K562 (cell line): ENCODE results near the gene HOXA13. TPM values are rescaled to one million over a fixed set of nuclear protein-coding genes. Genes with fewer than 3 reads are reported as not detected.

Source experiments
- ATAC-seq: fragments of 200-7000 bp; cut with Tn5 transposase; 3 replicates; pipeline ENCODE4 v1.9.1; 2020; ENCODE audit warnings: moderate library complexity
- BruUV-seq: library from RNA; stranded (reverse); fragments of 400-500 nt; replicated peaks from 2 replicates; lab custom pipeline; 2021; lab: Mats Ljungman, UMichigan
- CTCF ChIA-PET: fragments of 300-600 bp; formaldehyde crosslinking; extraction: SDS; loops from one replicate; lab custom pipeline; 2021; ENCODE audit warnings: low intra/inter-chr PET ratio; lab: Yijun Ruan, JAX
- POLR2A ChIA-PET: fragments of 300-600, 350-650 bp; sonication (Branson Sonifier 250); formaldehyde crosslinking; extraction: SDS; loops from one replicate; lab custom pipeline; 2021; ENCODE audit warnings: antibody characterized with exemption, inconsistent platforms; lab: Yijun Ruan, JAX
- DNase-seq, 4 experiments: peaks; one replicate each; pipeline versions ENCODE4 v3.0.0 to v3.0.0-alpha.2; 2011 to 2018; ENCODE audit warnings: low spot score in 3 of 4, mixed read lengths in 3 of 4; ENCODE audit errors: extremely low read depth in 1 of 4
- FAIRE-seq: peaks from 2 replicates; lab custom pipeline; 2011; peaks lifted over from hg19 to GRCh38; lab: Jason Lieb, UNC
- H2AFZ ChIP-seq: 2 replicates; pipeline ENCODE4 v1.6.0; 2011; ENCODE audit warnings: low read depth, low read length, control low read depth, inconsistent platforms
- H3K27ac ChIP-seq: fragments of 200-600 bp; 3 replicates; pipeline ENCODE4 v1.8.0; 2011; ENCODE audit warnings: low read depth, mild to moderate bottlenecking, control low read depth, inconsistent platforms, low read length, moderate library complexity, mixed read lengths; ENCODE audit errors: extremely low read depth
- H3K27me3 ChIP-seq, 2 experiments: fragments of 300-600 bp in 1 of 2; 2 replicates in 1 of 2; 3 replicates in 1 of 2; pipeline versions ENCODE4 v1.6.0 to v1.8.0; 2011; ENCODE audit warnings: inconsistent platforms in 2 of 2, low read length in 2 of 2, mild to moderate bottlenecking in 1 of 2, mixed read lengths in 1 of 2, moderate library complexity in 1 of 2; ENCODE audit not compliant: control insufficient read depth in 2 of 2, insufficient read depth in 2 of 2
- H3K36me3 ChIP-seq: fragments of 300-600 bp; 3 replicates; pipeline ENCODE4 v1.8.0; 2011; ENCODE audit warnings: mild to moderate bottlenecking, low read length, inconsistent platforms; ENCODE audit not compliant: control insufficient read depth, insufficient read depth
- H3K4me1 ChIP-seq, 2 experiments: fragments of 200-600 bp in 1 of 2; replicated peaks in 1 of 2; 2 replicates in 1 of 2; 3 replicates in 1 of 2; pipeline versions ENCODE4 v1.5.1 to v1.8.0; 2011; ENCODE audit warnings: inconsistent platforms in 2 of 2, low read length in 2 of 2, mild to moderate bottlenecking in 1 of 2, mixed read lengths in 1 of 2, moderate library complexity in 1 of 2; ENCODE audit not compliant: control insufficient read depth in 2 of 2, insufficient read depth in 2 of 2
- H3K4me2 ChIP-seq: 2 replicates; pipeline ENCODE4 v1.6.1; 2011; ENCODE audit warnings: low read length, control low read depth, inconsistent platforms, mixed read lengths; ENCODE audit not compliant: insufficient read depth
- H3K4me3 ChIP-seq: fragments of 200-600 bp; sonication (generic), shearing (Covaris generic); 2 replicates; pipeline ENCODE4 v1.5.1; 2016; ENCODE audit warnings: control low read depth, inconsistent platforms
- H3K79me2 ChIP-seq: fragments of 200-600 bp; 3 replicates; pipeline ENCODE4 v1.8.0; 2011; ENCODE audit warnings: low read length, inconsistent platforms; ENCODE audit not compliant: control insufficient read depth, insufficient read depth
- H3K9ac ChIP-seq, 2 experiments: 2 replicates each; pipeline versions ENCODE4 v1.6.0 to v1.6.1; 2011; ENCODE audit warnings: low read depth in 2 of 2, low read length in 2 of 2, control low read depth in 1 of 2, inconsistent platforms in 1 of 2, mild to moderate bottlenecking in 1 of 2, mixed read lengths in 1 of 2; ENCODE audit not compliant: insufficient read depth in 1 of 2
- H3K9me1 ChIP-seq: one replicate; pipeline ENCODE4 v1.6.0; 2011; ENCODE audit warnings: inconsistent platforms, mild to moderate bottlenecking, low read length, moderate library complexity; ENCODE audit not compliant: control insufficient read depth, insufficient read depth
- H3K9me3 ChIP-seq: replicated peaks from 2 replicates; pipeline ENCODE4 v1.5.1; 2011; ENCODE audit warnings: low read depth, low read length, inconsistent platforms; ENCODE audit not compliant: control insufficient read depth, insufficient read depth
- H4K20me1 ChIP-seq: replicated peaks from 2 replicates; pipeline ENCODE4 v1.6.1; 2011; ENCODE audit warnings: low read length, inconsistent platforms, mixed read lengths; ENCODE audit not compliant: control insufficient read depth, insufficient read depth
- CBX3 ChIP-seq, 2 experiments: IDR thresholded peaks; 1 replicate in 1 of 2; 2 replicates in 1 of 2; pipeline ENCODE4 v1.6.1; 2012; ENCODE audit warnings: inconsistent platforms in 2 of 2, low read length in 2 of 2, borderline replicate concordance in 1 of 2, control low read depth in 1 of 2
- ETV6 ChIP-seq, 3 experiments: fragments of 150-350 bp in 1 of 3; sonication (generic) in 1 of 3; formaldehyde crosslinking in 1 of 3; IDR thresholded peaks; 2 replicates each; pipeline versions ENCODE4 v1.6.1 to v1.8.0; 2014 to 2022; ENCODE audit warnings: borderline replicate concordance in 2 of 3, low read depth in 2 of 3, antibody characterized with exemption in 1 of 3, low read length in 1 of 3, mild to moderate bottlenecking in 1 of 3, missing genetic modification reagents in 1 of 3
- FOXJ2 ChIP-seq: fragments of 200-800 bp; sonication (Bioruptor generic); IDR thresholded peaks from 2 replicates; pipeline ENCODE4 v1.6.1; 2016; ENCODE audit warnings: missing genetic modification characterization, missing compliant biosample characterization
- KDM2B ChIP-seq: fragments of 250-450 bp; sonication (Bioruptor Pico); IDR thresholded peaks from 2 replicates; pipeline ENCODE4 v1.8.0; 2021; ENCODE audit warnings: mild to moderate bottlenecking, moderate library complexity
- NR4A1 ChIP-seq, 2 experiments: fragments of 250-450 bp in 1 of 2; fragments of 450-650 bp in 1 of 2; sonication (Bioruptor Pico) in 1 of 2; IDR thresholded peaks; 2 replicates each; pipeline versions ENCODE4 v1.4.0 to v1.6.1; 2016 to 2020; ENCODE audit warnings: mild to moderate bottlenecking in 2 of 2, missing compliant biosample characterization in 1 of 2, missing genetic modification characterization in 1 of 2, moderate library complexity in 1 of 2
- SMAD4 ChIP-seq: fragments of 250-450 bp; sonication (Bioruptor Pico); conservative IDR thresholded peaks from 2 replicates; pipeline ENCODE4 v1.8.0; 2021; ENCODE audit warnings: inconsistent platforms, mild to moderate bottlenecking, moderate library complexity
- TSHZ1 ChIP-seq: fragments of 250-450 bp; sonication (Bioruptor Pico); IDR thresholded peaks from 2 replicates; pipeline ENCODE4 v1.4.0; 2020; ENCODE audit warnings: mild to moderate bottlenecking, moderate library complexity
- ZBED1 ChIP-seq: IDR thresholded peaks from 2 replicates; pipeline ENCODE4 v1.6.1; 2014
- ZBTB33 ChIP-seq: sonication (generic); formaldehyde crosslinking; IDR thresholded peaks from 2 replicates; pipeline ENCODE4 v1.8.1; 2023; ENCODE audit warnings: mild to moderate bottlenecking, missing genetic modification reagents
- ZFP36 ChIP-seq: fragments of 150-350 bp; IDR thresholded peaks from 2 replicates; pipeline ENCODE4 v1.6.1; 2018; ENCODE audit warnings: low read length, low read depth; ENCODE audit not compliant: partially characterized antibody
- ZNF695 ChIP-seq: fragments of 450-650 bp; formaldehyde crosslinking; IDR thresholded peaks from 2 replicates; pipeline ENCODE4 v1.4.0; 2020; ENCODE audit warnings: mild to moderate bottlenecking, moderate library complexity
- WGBS: fragments of 100-300 bp; shearing (Covaris generic); methylation state at CpG from one replicate; pipeline ENCODE4 v1.1.6; 2016; ENCODE audit warnings: low coverage, mixed read lengths; ENCODE audit not compliant: insufficient coverage; ENCODE audit errors: missing lambda C conversion rate; 5-methylcytosine and 5-hydroxymethylcytosine counted together
- in situ Hi-C: fragments of 300-500 bp; cut with MboI; formaldehyde crosslinking; loops from 4 replicates; pipeline ENCODE4 v1.15.0; 2018; ENCODE audit warnings: inconsistent platforms, mixed read lengths
- intact Hi-C: fragments of 100-400 bp; cut with micrococcal nuclease; formaldehyde crosslinking; loops from 2 replicates; pipeline ENCODE4 v1.14.2; 2022
- polyA plus RNA-seq, 8 experiments: library from polyadenylated mRNA; depleted of rRNA in 4 of 8; stranded (reverse) in 5 of 8; unstranded in 3 of 8; fragments of >200 nt; fragmentation: Nextera tagmentation in 2 of 8; fragmentation: Illumina TruSeq in 1 of 8; extraction: Ambion mirVana in 2 of 8; extraction: Trizol in 1 of 8; gene quantifications; 2 replicates each; pipeline versions ENCODE4 v1.2.1 to v1.2.3, GENCODE V29; 2011 to 2014; ENCODE audit warnings: inconsistent platforms in 1 of 8, missing spikeins in 1 of 8
- total RNA-seq, 7 experiments: library from RNA; depleted of rRNA in 6 of 7; stranded (reverse); fragments of >200 nt in 6 of 7; fragmentation: Illumina TruSeq in 2 of 7; extraction: Trizol in 2 of 7; gene quantifications; 2 replicates each; pipeline versions ENCODE4 v1.2.1 to v1.2.3, GENCODE V29; 2011 to 2021; ENCODE audit warnings: low replicate concordance in 1 of 7

Gene HOXA13
- total and polyA plus RNA-seq, 9 of the 15 experiments (the other 6 are each of a cell fraction or from before 2014, with no cell fraction given), result not detected

- in situ Hi-C loops, result no loop called here
- TF ChIP-seq ZFP36 (no peak), KDM2B (no peak), ZBTB33 (no peak), ZBED1 (no peak), FOXJ2 (tag) (no peak), ETV6 (IDR thresholded peaks at IDR 0.05; ENCODE audit: borderline replicate concordance in 1 of 2, low read depth in 2 of 2, low read length in 1 of 2) (no peak), ETV6 (CRISPR knock-in tag; IDR thresholded peaks at IDR 0.05; ENCODE audit: borderline replicate concordance) (no peak), TSHZ1 (CRISPR knock-in tag) (no peak), SMAD4 (CRISPR knock-in tag) (no peak), CBX3 (IDR thresholded peaks at IDR 0.05; ENCODE audit: borderline replicate concordance in 1 of 2, low read length in 2 of 2) (no peak), NR4A1 (CRISPR knock-in tag; IDR thresholded peaks at IDR 0.05) (no peak), NR4A1 (tag; IDR thresholded peaks at IDR 0.05) (no peak), ZNF695 (CRISPR knock-in tag) (no peak)
These were observed 46.2 kb upstream of the HOXA13 start for GRCh38 chr7:27245798-27246691.

More at GRCh38 chr7:27245798-27246691, 46.2 kb upstream of the HOXA13 start:
- H3K4me1 ChIP-seq, result peaks cover 0 to 20% of the 10 kb centered on the region in 2 experiments; a peak in 2 of 5 replicates
- no peak overlapping the region for H3K4me3 ChIP-seq
- peaks cover 78 to 94% of the 10 kb centered on the region in 2 experiments for H3K27me3 ChIP-seq
- DNase-seq, result peak in 1 of 4 experiments; percentile 17
- H3K79me2 ChIP-seq, result no peaks in the 10 kb centered on the region
- intact Hi-C loops, result no loop called here
- no peak for FAIRE-seq
- ATAC-seq, result peak; percentile 51
- peaks cover 9% of the 10 kb centered on the region for H4K20me1 ChIP-seq
- H3K9me1 ChIP-seq, result peaks cover 2% of the 10 kb centered on the region
- ChIA-PET POLR2A (no interaction called here), CTCF (no interaction called here)
- WGBS, result 1% methylated on average over 41 of the region's 90 CpGs
- H2AFZ ChIP-seq, result no peak overlapping the region
- no peaks in the 10 kb centered on the region for H3K36me3 ChIP-seq
- H3K9me3 ChIP-seq, result no peaks in the 10 kb centered on the region
- H3K27ac ChIP-seq, result no peak overlapping the region
- no peak overlapping the region for H3K4me2 ChIP-seq
- no peak overlapping the region; a peak in 1 of 4 replicates for H3K9ac ChIP-seq
- no TSS peak for BruUV-seq
